Keratinocyte (primary cell): ENCODE measurements around the gene GRAMD2B.

Experiments
- CTCF ChIP-seq, 3 experiments: IDR thresholded peaks in 1 of 3; conservative IDR thresholded peaks in 1 of 3; optimal IDR thresholded peaks in 1 of 3; 2 replicates in 2 of 3; 3 replicates in 1 of 3; pipeline versions ENCODE3 to v1.5.1; 2011; ENCODE audit warnings: low read length in 3 of 3, mild to moderate bottlenecking in 3 of 3, moderate library complexity in 2 of 3, control low read depth in 1 of 3, inconsistent platforms in 1 of 3; ENCODE audit not compliant: insufficient read depth in 2 of 3; ENCODE audit errors: extremely low read depth in 1 of 3
- EZH2 ChIP-seq: IDR thresholded peaks from one replicate; pipeline ENCODE4 v1.6.1; 2012; ENCODE audit warnings: inconsistent platforms, mild to moderate bottlenecking, low read length, moderate library complexity

DNA sequence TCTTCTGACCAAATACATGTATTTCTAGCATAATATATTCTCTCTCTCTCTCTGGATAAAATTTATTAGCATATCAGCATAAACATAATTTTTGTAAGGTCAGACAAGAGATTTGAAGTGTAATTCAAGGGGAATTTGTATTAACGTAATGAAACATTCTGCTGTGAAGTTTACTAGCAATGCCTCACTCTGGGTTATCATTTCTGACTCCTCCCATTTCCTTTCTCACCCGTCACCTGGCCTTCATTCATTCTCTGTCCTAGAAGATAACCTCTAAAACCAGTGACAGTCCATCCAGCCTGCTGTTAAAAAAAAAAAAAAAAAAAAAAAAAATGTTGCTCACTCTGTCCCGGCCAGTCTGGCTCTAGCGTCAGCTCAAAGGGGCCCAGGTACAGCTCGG is 27.1 kb downstream of the GRAMD2B start:
- TF ChIP-seq CTCF (optimal IDR thresholded peaks at IDR 0.05 in 1 of 3, IDR thresholded peaks at IDR 0.05 in 1 of 3, conservative IDR thresholded peaks at IDR 0.05 in 1 of 3; ENCODE audit: extremely low read depth in 1 of 3, insufficient read depth in 2 of 3, low read length in 3 of 3): no peak
- no peak for TF ChIP-seq EZH2
